Activated T-helper 2 cell treated with anti-CD3 and anti-CD28 coated beads, Interferon-gamma antibody, Interleukin-2, Interleukin-4, amounts not matched to agents 10 μg/mL and 5 μg/mL and 100 μg/mL, durations not matched to agents 14 hours and 24 hours and 36 hours (primary cell): ENCODE data around the gene S100A8. TPM values are rescaled to one million over a fixed set of nuclear protein-coding genes. Genes with fewer than 3 reads are reported as not detected.

Experiments
- DNase-seq: peaks from one replicate; pipeline ENCODE4 v3.0.0; 2021; ENCODE audit warnings: low spot score
- H3K27ac Mint-ChIP-seq: one replicate; pipeline ENCODE4 v1.8.0; 2021; ENCODE audit warnings: mixed read lengths
- H3K27me3 Mint-ChIP-seq: one replicate; pipeline ENCODE4 v1.8.0; 2021; ENCODE audit warnings: low read depth, mixed read lengths
- H3K36me3 Mint-ChIP-seq: one replicate; pipeline ENCODE4 v1.8.0; 2021; ENCODE audit warnings: low read depth, mixed read lengths
- H3K4me1 Mint-ChIP-seq: one replicate; pipeline ENCODE4 v1.8.0; 2021; ENCODE audit warnings: low read depth, mixed read lengths
- H3K4me3 Mint-ChIP-seq: one replicate; pipeline ENCODE4 v1.8.0; 2021; ENCODE audit warnings: low read depth, mild to moderate bottlenecking, moderate library complexity, mixed read lengths
- H3K9me3 Mint-ChIP-seq: one replicate; pipeline ENCODE4 v1.8.0; 2021; ENCODE audit warnings: mixed read lengths
- intact Hi-C: fragments of 100-400 bp; cut with micrococcal nuclease; formaldehyde crosslinking; loops from one replicate; pipeline ENCODE4 v1.15.1; 2023
- total RNA-seq: library from RNA; stranded (reverse); gene quantifications from 2 replicates; pipeline ENCODE4 v1.2.3, GENCODE V29; 2022

Gene S100A8
- total RNA-seq, 1 donor from 2014 or later = not detected

DNA sequence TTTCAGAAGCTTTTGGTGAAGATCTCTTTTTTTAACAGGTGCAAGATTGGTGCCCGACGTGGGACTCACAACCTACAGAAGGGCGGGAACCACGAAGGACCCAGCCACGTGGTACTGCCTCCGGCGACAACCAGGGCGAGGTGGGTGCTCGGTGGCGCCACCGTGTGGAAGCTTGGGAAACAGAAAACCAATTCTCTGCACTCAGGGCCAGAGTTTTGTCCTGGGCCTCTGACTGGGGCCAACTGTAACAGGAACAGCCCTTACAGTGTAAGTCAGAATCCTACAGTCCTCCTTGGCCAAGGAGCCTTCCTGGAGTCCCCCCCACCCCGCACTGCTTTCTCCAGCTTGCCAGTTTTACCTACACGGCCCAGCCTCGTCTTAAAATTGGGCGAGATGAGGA lies 13.9 kb upstream of the S100A8 start:
- Mint-ChIP-seq H3K27ac (no peak overlapping the region), H3K4me3 (no peak overlapping the region), H3K27me3 (peaks cover 7% of the 10 kb centered on the region), H3K4me1 (peaks cover 3% of the 10 kb centered on the region), H3K36me3 (no peaks in the 10 kb centered on the region), H3K9me3 (no peaks in the 10 kb centered on the region)
- intact Hi-C loops = loop anchor here (10.0 kb wide), 1 partner anchor 50 kb away; the partner anchor contains the start of gene S100A9
- peak; percentile 27 for DNase-seq

DNA sequence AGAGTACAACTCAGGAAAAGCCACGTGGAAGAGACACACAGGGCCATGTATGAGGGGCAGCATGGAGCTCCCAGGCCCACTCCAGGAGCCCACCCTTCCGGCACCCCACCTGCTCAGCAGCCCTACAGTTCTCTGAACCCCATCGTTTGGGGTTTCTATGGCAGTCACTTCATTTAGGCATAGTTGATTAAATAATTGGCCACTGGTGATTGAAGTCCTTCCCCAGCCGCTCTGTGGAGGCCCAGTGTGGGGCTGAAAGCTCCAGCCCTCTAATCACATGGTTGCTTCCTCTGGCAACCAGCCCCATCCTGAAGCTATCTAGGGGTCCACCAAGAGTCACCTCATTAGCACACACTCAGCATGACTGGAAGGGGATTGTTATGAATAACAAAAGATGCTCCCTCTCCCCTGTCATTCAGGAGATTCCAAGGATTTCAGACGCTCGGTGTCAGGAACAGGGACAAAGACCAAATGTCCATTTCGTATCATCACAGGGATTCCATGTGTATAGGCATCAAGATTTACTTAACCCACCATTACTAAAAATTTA lies 13.3 kb upstream of the S100A8 start:
- Mint-ChIP-seq H3K4me1 (peaks cover 3% of the 10 kb centered on the region), H3K9me3 (no peaks in the 10 kb centered on the region), H3K4me3 (no peak overlapping the region), H3K36me3 (no peaks in the 10 kb centered on the region), H3K27me3 (peaks cover 6% of the 10 kb centered on the region), H3K27ac (no peak overlapping the region)
- no peak for DNase-seq
- intact Hi-C loops = loop anchor here (10.0 kb wide), 1 partner anchor 49 kb away; the partner anchor contains the start of gene S100A9

DNA sequence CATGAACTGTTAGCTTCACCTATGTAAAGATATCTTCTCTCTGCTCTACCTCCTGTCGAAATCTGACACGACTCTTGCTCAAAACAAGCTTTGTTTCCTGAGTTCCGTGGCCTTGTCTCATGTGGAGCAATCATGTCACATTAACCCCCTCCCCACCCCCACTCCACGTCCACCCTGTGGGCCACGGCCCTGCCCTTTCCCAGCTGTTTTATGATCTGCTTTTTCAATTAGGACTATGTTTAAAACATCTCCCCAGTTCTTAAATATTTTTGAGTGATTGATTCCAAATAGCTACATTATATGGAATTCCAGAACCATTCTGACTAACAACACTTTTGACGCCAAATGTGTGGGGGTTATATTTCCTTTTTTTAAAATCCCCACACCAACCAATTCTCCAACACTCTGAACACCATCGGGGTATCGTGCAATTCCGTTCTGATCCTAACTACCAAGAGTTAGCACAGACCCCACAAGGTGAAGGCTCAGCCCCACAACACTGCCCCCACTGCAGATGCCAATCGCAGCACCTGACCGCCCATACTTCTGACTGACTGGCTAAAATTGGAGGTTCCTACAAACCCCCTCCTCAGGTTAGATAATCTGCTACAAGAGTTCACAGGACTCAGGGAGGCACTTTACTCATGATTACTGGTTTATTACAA lies 12.7 kb upstream of the S100A8 start:
- no peak for DNase-seq
- no peak overlapping the region for H3K27ac Mint-ChIP-seq
- intact Hi-C loops = loop anchor here (10.0 kb wide), 1 partner anchor 49 kb away; the partner anchor contains the start of gene S100A9
- H3K27me3 Mint-ChIP-seq = peaks cover 5% of the 10 kb centered on the region
- no peak overlapping the region for H3K4me3 Mint-ChIP-seq
- H3K4me1 Mint-ChIP-seq = peaks cover 3% of the 10 kb centered on the region
- H3K36me3 Mint-ChIP-seq = no peaks in the 10 kb centered on the region
- no peaks in the 10 kb centered on the region for H3K9me3 Mint-ChIP-seq

DNA sequence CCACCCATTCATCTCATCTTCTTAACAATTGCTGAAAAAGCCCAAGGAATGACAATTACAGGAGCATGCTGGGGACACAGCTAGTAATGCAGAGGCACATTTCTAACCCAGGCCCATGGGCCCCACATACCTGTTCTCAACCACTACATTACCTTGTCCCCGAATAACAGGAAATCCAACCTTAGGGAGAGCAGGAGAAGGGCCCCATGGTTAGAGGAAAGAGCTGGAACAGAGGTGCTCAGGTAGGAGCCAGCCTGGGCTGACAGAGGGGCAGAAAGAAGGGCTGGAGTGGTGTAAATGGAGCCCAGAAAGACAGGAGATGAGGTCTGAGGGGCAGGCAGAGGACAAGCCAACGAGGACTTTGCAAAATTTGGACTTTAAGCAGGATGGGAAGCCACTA lies 11.4 kb upstream of the S100A8 start:
- H3K4me1 Mint-ChIP-seq = peaks cover 3% of the 10 kb centered on the region
- intact Hi-C loops = loop anchor here (10.0 kb wide), 1 partner anchor 47 kb away; the partner anchor contains the start of gene S100A9
- H3K27me3 Mint-ChIP-seq = peaks cover 3% of the 10 kb centered on the region
- no peak for DNase-seq
- H3K9me3 Mint-ChIP-seq = no peaks in the 10 kb centered on the region
- no peak overlapping the region for H3K4me3 Mint-ChIP-seq
- no peaks in the 10 kb centered on the region for H3K36me3 Mint-ChIP-seq
- H3K27ac Mint-ChIP-seq = no peak overlapping the region

DNA sequence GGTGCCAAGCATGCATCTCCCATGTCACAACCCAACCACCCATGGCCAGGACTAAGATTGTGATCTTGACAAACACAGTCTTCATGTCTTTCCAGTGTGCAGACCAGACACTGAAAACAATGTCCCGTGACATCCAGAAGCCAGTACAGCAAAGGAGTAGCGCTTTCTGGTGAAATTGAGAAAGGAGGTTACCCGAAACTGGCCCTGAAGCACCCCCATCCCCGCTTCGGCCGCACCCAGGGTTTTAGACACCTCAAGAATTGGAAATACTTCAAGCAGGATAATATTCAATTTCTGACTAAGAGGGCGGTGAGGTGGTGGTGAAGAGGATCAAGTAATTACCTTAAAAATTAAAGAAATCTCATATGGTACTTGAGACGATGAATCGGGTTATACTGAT lies 10.6 kb upstream of the S100A8 start:
- intact Hi-C loops = loop anchor here (10.0 kb wide), 1 partner anchor 47 kb away; the partner anchor contains the start of gene S100A9
- H3K9me3 Mint-ChIP-seq = no peaks in the 10 kb centered on the region
- no peak overlapping the region for H3K27ac Mint-ChIP-seq
- peaks cover 3% of the 10 kb centered on the region for H3K4me1 Mint-ChIP-seq
- H3K27me3 Mint-ChIP-seq = peaks cover 3% of the 10 kb centered on the region
- DNase-seq = no peak
- H3K4me3 Mint-ChIP-seq = no peak overlapping the region
- H3K36me3 Mint-ChIP-seq = no peaks in the 10 kb centered on the region

DNA sequence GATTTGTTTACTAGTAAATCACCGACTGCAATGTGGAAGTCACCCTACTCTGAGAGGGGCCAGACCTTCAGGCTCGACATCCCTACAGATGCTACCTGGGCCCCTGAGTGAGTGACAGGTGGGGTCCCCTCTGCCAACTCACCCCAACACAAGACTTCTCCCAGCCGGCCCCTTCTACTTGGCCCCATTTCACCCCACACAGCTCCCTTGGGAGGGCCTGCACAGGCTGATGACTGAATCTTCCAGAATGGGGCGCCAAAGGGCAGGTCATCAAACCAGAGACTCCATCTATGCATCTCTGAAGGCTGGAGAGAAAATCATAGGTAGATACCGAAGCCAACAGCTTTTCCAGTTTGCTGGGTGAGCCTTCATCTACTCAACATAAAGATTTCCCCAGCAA lies 9.4 kb upstream of the S100A8 start:
- no peak overlapping the region for H3K4me3 Mint-ChIP-seq
- no peaks in the 10 kb centered on the region for H3K36me3 Mint-ChIP-seq
- no peak overlapping the region for H3K27ac Mint-ChIP-seq
- intact Hi-C loops = loop anchor here (10.0 kb wide), 1 partner anchor 45 kb away; the partner anchor contains the start of gene S100A9
- DNase-seq = no peak
- peaks cover 3% of the 10 kb centered on the region for H3K4me1 Mint-ChIP-seq
- H3K9me3 Mint-ChIP-seq = no peaks in the 10 kb centered on the region
- peaks cover 3% of the 10 kb centered on the region for H3K27me3 Mint-ChIP-seq

DNA sequence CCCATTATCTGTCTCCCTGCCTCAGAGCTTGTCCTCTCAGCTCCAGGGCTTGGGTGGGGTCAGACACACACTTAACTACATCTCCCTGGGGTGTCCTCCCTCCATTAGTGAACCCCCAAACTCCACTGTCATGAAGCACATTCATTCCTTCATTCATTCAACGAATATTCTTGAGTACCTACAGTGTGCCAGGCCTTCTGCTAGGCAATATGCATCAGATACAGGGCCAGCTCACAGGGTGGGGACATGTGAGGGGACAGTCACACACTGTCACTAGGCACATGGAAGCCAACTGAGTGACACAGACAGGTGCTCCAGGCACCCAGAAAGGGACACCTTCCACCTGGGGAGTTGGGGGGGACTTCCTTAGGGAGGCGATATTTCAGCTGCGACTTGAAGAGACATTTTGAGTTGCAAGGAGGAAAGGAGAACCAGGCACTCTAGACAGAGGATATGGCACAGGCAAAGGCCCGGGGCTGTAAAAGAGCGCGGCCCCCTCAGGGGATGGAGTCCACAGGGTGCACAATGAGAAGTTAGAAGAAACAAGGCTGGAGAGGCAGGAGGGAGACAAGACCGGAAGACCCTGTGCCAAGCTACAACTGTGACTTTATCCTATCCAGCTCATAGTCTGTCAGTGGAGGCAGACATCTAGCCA lies 8.7 kb upstream of the S100A8 start:
- H3K27ac Mint-ChIP-seq = no peak overlapping the region
- intact Hi-C loops = loop anchor here (10.0 kb wide), 1 partner anchor 45 kb away; the partner anchor contains the start of gene S100A9
- H3K4me3 Mint-ChIP-seq = no peak overlapping the region
- peaks cover under 1% of the 10 kb centered on the region for H3K27me3 Mint-ChIP-seq
- no peaks in the 10 kb centered on the region for H3K36me3 Mint-ChIP-seq
- no peak for DNase-seq
- no peaks in the 10 kb centered on the region for H3K9me3 Mint-ChIP-seq
- H3K4me1 Mint-ChIP-seq = peaks cover under 1% of the 10 kb centered on the region

DNA sequence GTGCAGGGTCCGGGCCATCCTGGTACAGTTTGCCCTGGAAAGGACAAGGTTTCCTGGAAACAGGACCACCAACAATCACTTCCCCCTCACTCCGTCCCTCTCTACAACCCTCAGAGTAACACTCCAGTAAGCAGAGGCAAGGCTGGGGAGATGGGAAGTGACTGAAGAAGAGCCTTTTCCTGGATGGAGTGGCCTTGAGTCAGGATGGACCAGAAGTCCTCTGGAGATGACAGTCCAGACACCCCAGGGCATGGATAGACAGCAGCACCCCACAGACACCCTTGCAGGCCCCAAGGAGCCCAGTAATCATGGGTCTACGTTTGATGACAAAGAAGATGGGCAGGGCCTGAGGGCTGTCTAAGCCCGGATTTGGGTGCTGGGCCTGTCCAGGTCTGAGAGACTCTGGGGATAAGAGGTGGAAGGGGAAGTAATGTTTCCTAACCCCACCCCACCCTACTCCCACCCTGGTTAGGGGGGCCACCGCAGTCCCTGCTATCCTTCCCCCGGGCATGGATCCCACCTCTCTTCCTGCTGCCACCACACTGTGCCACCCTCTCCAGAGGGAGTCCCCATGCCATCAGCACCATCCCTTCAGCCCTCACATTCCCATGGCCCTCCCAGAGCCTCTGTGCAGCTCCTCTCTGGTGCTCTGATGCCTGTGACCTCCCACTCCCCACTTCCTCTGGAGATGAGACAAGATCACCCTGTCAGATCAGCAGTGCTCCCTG lies 7.2 kb upstream of the S100A8 start:
- no peaks in the 10 kb centered on the region for H3K36me3 Mint-ChIP-seq
- no peak for DNase-seq
- no peak overlapping the region for H3K27ac Mint-ChIP-seq
- intact Hi-C loops = no loop called here
- no peaks in the 10 kb centered on the region for H3K27me3 Mint-ChIP-seq
- H3K9me3 Mint-ChIP-seq = no peaks in the 10 kb centered on the region
- H3K4me1 Mint-ChIP-seq = no peaks in the 10 kb centered on the region
- no peak overlapping the region for H3K4me3 Mint-ChIP-seq

DNA sequence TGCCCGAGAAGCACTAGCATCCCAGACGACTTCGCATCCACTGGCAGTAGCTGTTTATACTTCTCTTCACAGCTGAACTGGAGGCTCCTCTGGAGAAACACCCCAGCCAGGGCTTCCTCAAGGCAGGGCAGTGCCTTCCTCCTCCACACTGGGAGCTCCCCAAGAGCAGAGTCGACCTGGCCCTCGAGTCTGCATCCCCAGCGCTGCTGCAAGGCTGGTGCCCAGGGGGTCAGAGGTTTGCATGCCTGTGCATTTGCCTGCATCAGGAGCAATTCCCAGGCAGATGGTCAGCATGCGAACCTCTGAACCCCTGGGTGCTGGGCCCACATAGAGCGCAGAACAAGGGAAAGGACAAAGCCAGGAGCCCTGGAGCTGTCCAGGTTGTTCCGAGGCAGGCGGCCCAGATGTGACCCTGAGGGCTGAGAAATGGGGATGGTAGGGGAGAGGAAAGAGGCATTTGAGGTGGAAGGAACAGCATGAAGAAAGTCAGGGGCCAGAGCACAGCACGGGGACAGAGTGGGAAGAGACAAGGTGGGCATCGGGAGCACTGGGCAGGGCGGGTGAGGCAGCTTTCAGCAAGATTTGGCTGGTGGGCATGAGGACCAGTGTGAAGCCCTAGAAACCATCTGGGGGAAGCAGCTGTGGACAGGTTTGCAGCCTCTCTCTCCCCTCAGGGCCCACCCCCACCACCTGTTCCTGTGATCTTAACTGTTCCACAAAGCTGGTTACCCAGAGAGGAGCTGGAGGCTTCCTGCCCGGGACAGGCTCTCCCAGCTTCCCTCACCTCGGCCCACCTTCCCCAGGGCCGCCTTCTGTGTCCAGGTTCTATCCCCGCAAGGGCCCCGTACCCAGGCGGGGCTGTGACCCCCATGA lies 6.4 kb upstream of the S100A8 start:
- Mint-ChIP-seq H3K27me3 (no peaks in the 10 kb centered on the region), H3K4me3 (no peak overlapping the region), H3K4me1 (no peaks in the 10 kb centered on the region), H3K36me3 (no peaks in the 10 kb centered on the region), H3K9me3 (no peaks in the 10 kb centered on the region), H3K27ac (no peak overlapping the region)
- no peak for DNase-seq
- intact Hi-C loops = no loop called here

DNA sequence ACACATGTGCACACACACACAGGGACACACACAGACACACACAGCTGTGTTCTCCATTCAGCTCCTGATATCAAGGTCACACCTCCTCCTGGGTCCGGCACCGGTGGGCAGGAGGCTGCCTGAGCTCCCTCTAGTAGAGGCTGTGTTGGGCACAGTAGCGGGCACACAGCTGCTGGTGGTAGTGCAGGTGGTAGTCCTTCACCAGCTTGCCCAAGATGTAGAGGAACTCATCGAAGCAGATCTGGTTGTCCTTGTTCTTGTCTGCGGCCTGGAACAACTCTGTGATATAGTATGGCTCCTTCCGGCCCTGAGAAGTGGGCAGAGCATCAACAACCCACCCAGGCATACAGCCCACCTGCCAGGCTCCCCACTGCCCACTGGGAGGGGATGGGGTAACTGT lies 5.6 kb upstream of the S100A8 start:
- Mint-ChIP-seq H3K27ac (no peak overlapping the region), H3K27me3 (no peaks in the 10 kb centered on the region), H3K4me1 (no peaks in the 10 kb centered on the region), H3K4me3 (no peak overlapping the region), H3K9me3 (no peaks in the 10 kb centered on the region), H3K36me3 (no peaks in the 10 kb centered on the region)
- DNase-seq = no peak
- intact Hi-C loops = no loop called here

DNA sequence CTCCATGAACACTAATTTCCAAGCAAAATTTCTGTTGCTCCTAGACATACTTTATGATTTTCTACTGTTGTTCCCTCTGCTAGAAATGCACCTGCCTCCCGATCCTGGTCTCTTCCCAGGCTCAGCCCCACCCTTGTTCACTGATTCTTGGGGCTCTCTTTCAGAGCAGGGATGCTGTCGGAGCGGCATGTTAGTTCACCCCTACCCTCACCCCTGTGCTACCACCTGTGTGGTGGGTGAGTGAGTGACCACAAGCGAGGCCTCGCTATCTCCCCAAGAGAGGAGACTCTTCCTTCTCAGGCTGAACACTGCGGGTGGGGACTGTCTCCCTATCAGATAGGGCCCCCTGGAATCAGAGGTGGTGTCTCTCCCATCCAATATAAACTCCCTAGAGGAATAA lies 4.9 kb upstream of the S100A8 start:
- intact Hi-C loops = no loop called here
- H3K27me3 Mint-ChIP-seq = no peaks in the 10 kb centered on the region

DNA sequence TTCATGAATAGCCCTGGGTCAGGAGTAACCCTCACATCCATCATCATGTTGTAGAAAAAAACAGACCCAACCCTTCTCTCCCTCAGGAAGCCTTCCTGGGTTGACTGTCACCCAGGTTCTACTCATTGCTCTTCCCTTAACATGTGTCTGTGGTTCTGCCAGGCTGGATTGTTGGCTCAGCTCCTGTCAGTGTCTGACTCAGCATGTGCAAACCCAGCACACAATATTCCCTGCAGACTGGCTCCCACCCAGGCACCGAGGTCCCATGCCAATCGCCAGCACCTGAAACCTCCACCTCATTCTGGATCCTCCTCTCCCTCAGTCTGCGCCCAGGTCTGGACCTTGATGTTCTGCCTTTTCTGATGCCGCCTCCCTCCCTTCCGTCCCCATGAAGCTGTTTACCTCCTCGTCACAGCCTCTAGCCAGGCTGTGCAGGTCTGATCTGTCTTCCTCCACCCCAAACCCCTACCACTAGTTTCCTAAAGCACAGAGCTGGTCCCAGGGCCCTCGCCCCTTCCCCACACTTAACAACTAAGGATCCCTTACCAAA lies 4.3 kb upstream of the S100A8 start:
- intact Hi-C loops = no loop called here
- Mint-ChIP-seq H3K27me3 (no peaks in the 10 kb centered on the region), H3K27ac (no peak overlapping the region)

More for the DNA sequence above, 4.9 kb upstream of the S100A8 start:
- Mint-ChIP-seq H3K27ac (no peak overlapping the region), H3K4me3 (no peak overlapping the region), H3K36me3 (no peaks in the 10 kb centered on the region), H3K4me1 (no peaks in the 10 kb centered on the region), H3K9me3 (no peaks in the 10 kb centered on the region)
- no peak for DNase-seq

More for the DNA sequence above, 4.3 kb upstream of the S100A8 start:
- no peaks in the 10 kb centered on the region for H3K4me1 Mint-ChIP-seq
- H3K9me3 Mint-ChIP-seq = no peaks in the 10 kb centered on the region
- H3K36me3 Mint-ChIP-seq = no peaks in the 10 kb centered on the region
- DNase-seq = no peak
- H3K4me3 Mint-ChIP-seq = no peak overlapping the region
